T-cell (primary cell): ENCODE results near the gene TMEM229A. TPM values are rescaled to one million over a fixed set of nuclear protein-coding genes. Genes with fewer than 3 reads are reported as not detected.
"Not testable (repeated sequence)": the region's sequence is repeated elsewhere in the genome, so short reads cannot be mapped to it uniquely, and the experiment has no call there.

Experiments
- ATAC-seq, 4 experiments: fragments of 200-7000 bp in 3 of 4; fragments of 150-1000 bp in 1 of 4; cut with Tn5 transposase; replicated peaks in 1 of 4; 1 replicate in 3 of 4; 2 replicates in 1 of 4; pipeline ENCODE4 v1.10.0; 2021; ENCODE audit warnings: moderate library complexity in 3 of 4, mild to moderate bottlenecking in 2 of 4, moderate number of reproducible peaks in 1 of 4
- CTCF ChIA-PET, 2 donors: fragments of 300-600 bp; sonication (Branson Sonifier 250); formaldehyde crosslinking; loops; one replicate each; lab custom pipeline; 2022; ENCODE audit warnings: antibody characterized with exemption in 2 of 2; lab: Charles Lee
- POLR2A ChIA-PET, 2 donors: fragments of 300-600 bp; sonication (Branson Sonifier 250); formaldehyde crosslinking; loops; one replicate each; lab custom pipeline; 2022; ENCODE audit warnings: antibody characterized with exemption in 2 of 2; lab: Charles Lee
- DNase-seq, 35 experiments: peaks; one replicate each; pipeline versions ENCODE4 v3.0.0 to v3.0.0-alpha.2; 2013 to 2023
- H3K27ac ChIP-seq: one replicate; pipeline ENCODE4 v1.5.1; 2013; ENCODE audit warnings: low read length
- H3K27me3 ChIP-seq, 2 experiments: replicated peaks in 1 of 2; 1 replicate in 1 of 2; 2 replicates in 1 of 2; pipeline versions ENCODE4 v1.6.1 to v1.7.0; 2013; ENCODE audit warnings: low read length in 1 of 2, mixed read lengths in 1 of 2; ENCODE audit not compliant: control insufficient read depth in 2 of 2, insufficient read depth in 2 of 2; ENCODE audit errors: extremely low read depth in 1 of 2
- H3K36me3 ChIP-seq, 2 donors: 1 replicate in 1 of 2; 2 replicates in 1 of 2; pipeline versions ENCODE4 v1.6.1 to v1.7.0; 2013; ENCODE audit warnings: low read length in 1 of 2; ENCODE audit not compliant: control insufficient read depth in 2 of 2, insufficient read depth in 1 of 2; ENCODE audit errors: extremely low read depth in 1 of 2
- H3K4me1 ChIP-seq, 2 experiments: 1 replicate in 1 of 2; 2 replicates in 1 of 2; pipeline versions ENCODE4 v1.6.1 to v1.7.0; 2013; ENCODE audit warnings: low read length in 2 of 2, mixed read lengths in 1 of 2; ENCODE audit not compliant: insufficient read depth in 2 of 2, control insufficient read depth in 1 of 2; ENCODE audit errors: extremely low read depth in 1 of 2
- H3K4me3 ChIP-seq, 2 donors: 1 replicate in 1 of 2; 2 replicates in 1 of 2; pipeline versions ENCODE4 v1.5.1 to v1.7.0; 2013; ENCODE audit warnings: mild to moderate bottlenecking in 2 of 2, low read length in 1 of 2, moderate library complexity in 1 of 2; ENCODE audit not compliant: control insufficient read depth in 1 of 2; ENCODE audit errors: extremely low read depth in 1 of 2
- H3K9me3 ChIP-seq: 2 replicates; pipeline ENCODE4 v1.7.0; 2013
- H3K27ac Mint-ChIP-seq, 2 donors: one replicate each; pipeline ENCODE4 v1.8.0; 2020 to 2021; ENCODE audit warnings: mild to moderate bottlenecking in 2 of 2, mixed read lengths in 2 of 2
- H3K27me3 Mint-ChIP-seq, 2 donors: one replicate each; pipeline ENCODE4 v1.8.0; 2021 to 2022; ENCODE audit warnings: mixed read lengths in 2 of 2
- H3K36me3 Mint-ChIP-seq: one replicate; pipeline ENCODE4 v1.8.0; 2021; ENCODE audit warnings: mixed read lengths
- H3K4me1 Mint-ChIP-seq, 3 donors: one replicate each; pipeline ENCODE4 v1.8.0; 2020 to 2022; ENCODE audit warnings: mixed read lengths in 3 of 3, mild to moderate bottlenecking in 1 of 3
- H3K4me3 Mint-ChIP-seq, 3 donors: one replicate each; pipeline ENCODE4 v1.8.0; 2020 to 2022; ENCODE audit warnings: mild to moderate bottlenecking in 3 of 3, mixed read lengths in 3 of 3, moderate library complexity in 3 of 3
- H3K9me3 Mint-ChIP-seq, 3 donors: one replicate each; pipeline ENCODE4 v1.8.0; 2020 to 2022; ENCODE audit warnings: mixed read lengths in 3 of 3
- WGBS: methylation state at CpG from one replicate; pipeline ENCODE4 v1.1.5; 2013; ENCODE audit warnings: missing lambda C conversion rate; ENCODE audit not compliant: insufficient coverage; 5-methylcytosine and 5-hydroxymethylcytosine counted together
- total RNA-seq, 35 experiments: library from RNA in 6 of 35; stranded (reverse) in 6 of 35; fragments of 120-200 nt in 1 of 35; gene quantifications; one replicate each; pipeline versions ENCODE4 v1.2.1 to v1.2.4 and lab custom pipeline; 2013 to 2026

TMEM229A gene
- total RNA-seq (not detected), total RNA-seq (lab: John Stamatoyannopoulos, UW) (0 to 0.08 (median 0) reads per million in 29 experiments)
- total RNA-seq (2013): not detected

DNA sequence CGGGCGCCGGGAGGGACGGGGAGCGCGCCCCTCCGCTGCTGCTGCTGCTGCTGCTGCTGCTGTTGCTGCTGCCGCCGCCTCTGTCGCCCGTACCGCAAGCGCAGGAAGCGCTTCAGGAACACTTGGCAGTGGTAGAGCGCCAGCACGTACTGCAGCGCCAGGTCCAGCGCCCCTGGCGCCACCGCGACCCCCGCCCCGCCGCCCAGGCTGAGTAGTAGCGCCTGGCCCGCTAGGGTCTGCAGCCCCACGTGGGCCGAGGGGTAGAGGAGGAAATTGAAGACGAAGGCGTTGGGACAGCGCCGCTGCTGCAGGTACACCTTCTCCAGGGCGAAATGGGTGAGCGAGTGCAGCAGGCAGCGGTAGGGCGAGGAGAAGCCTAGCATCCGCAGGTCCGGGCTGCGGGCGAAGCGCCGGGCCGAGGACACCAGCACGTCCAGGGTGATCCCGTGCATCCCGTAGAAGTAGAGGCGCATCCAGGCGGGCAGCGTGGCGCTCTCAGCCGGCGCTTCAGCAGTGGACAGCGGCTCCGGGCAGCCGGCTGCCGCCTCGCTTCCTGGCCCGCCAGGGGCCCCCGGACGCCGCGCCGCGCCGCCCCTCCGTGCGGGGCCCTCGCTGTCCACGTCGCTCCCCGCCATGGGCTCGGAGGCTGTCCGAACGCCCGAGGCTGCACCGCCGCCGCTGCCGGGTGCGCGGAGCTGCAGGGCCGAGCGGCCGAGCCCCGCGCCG lies at the start of gene TMEM229A:
TMEM229A (minus strand) TSS at position 699 of the 726 bp plus-strand sequence; CDS start at position 635, 64 bp downstream.
- Mint-ChIP-seq H3K9me3 (peaks cover 0 to 2% (median 0%) of the 10 kb centered on the region in 3 donors), H3K27ac (no peak within 1 kb of the TSS), H3K27me3 (peaks cover 44 to 51% of the 10 kb centered on the region in 2 donors), H3K4me1 (peaks cover 6 to 14% (median 13%) of the 10 kb centered on the region in 3 donors), H3K36me3 (no peaks in the 10 kb centered on the region), H3K4me3 (peak within 1 kb of the TSS; percentile 35 to 64 (median 49))
- ChIA-PET POLR2A (no interaction called here), CTCF (no interaction called here)
- Histone ChIP-seq H3K9me3 (no peaks in the 10 kb centered on the region), H3K36me3 (no peaks in the 10 kb centered on the region), H3K4me3 (no peak within 1 kb of the TSS), H3K4me1 (peaks cover 0 to 6% of the 10 kb centered on the region in 2 experiments), H3K27ac (no peak within 1 kb of the TSS), H3K27me3 (peaks cover 14 to 21% of the 10 kb centered on the region in 2 experiments)
- DNase-seq (no peak), ATAC-seq (peak in 2 of 4 experiments; percentile 15 to 30)
- 4% methylated on average over 87 of the region's 87 CpGs for WGBS

- H3K4me3 ChIP-seq, H3K4me1 ChIP-seq, H3K9me3 Mint-ChIP-seq, H3K4me3 Mint-ChIP-seq, H3K36me3 Mint-ChIP-seq, H3K27ac Mint-ChIP-seq, H3K27ac ChIP-seq, DNase-seq, H3K9me3 ChIP-seq, POLR2A ChIA-PET, H3K36me3 ChIP-seq, H3K4me1 Mint-ChIP-seq, ATAC-seq, H3K27me3 Mint-ChIP-seq, CTCF ChIA-PET, H3K27me3 ChIP-seq: not testable (repeated sequence)
- 94% methylated on average over 6 of the region's 8 CpGs for WGBS
These were observed 49.4 kb upstream of the TMEM229A start for GRCh38 chr7:124082234-124082633.

- no peaks in the 10 kb centered on the region for H3K36me3 ChIP-seq
- H3K9me3 ChIP-seq: no peaks in the 10 kb centered on the region
- ChIA-PET POLR2A (no interaction called here), CTCF (no interaction called here)
- Mint-ChIP-seq H3K9me3 (no peaks in the 10 kb centered on the region), H3K27me3 (no peaks in the 10 kb centered on the region), H3K36me3 (no peaks in the 10 kb centered on the region), H3K4me3 (no peak overlapping the region), H3K27ac (no peak overlapping the region), H3K4me1 (no peaks in the 10 kb centered on the region)
- H3K27me3 ChIP-seq: no peaks in the 10 kb centered on the region
- no CpG with 5 or more reads among the region's 3 CpGs for WGBS
- ATAC-seq (no peak), DNase-seq (no peak)
- H3K27ac ChIP-seq: no peak overlapping the region
- no peak overlapping the region for H3K4me3 ChIP-seq
- no peaks in the 10 kb centered on the region for H3K4me1 ChIP-seq
These were observed 44.7 kb upstream of the TMEM229A start for GRCh38 chr7:124077546-124077945.

- Mint-ChIP-seq H3K9me3 (no peaks in the 10 kb centered on the region), H3K27me3 (no peaks in the 10 kb centered on the region), H3K27ac (no peak overlapping the region), H3K4me3 (no peak overlapping the region), H3K4me1 (no peaks in the 10 kb centered on the region), H3K36me3 (no peaks in the 10 kb centered on the region)
- Histone ChIP-seq H3K4me1 (no peaks in the 10 kb centered on the region), H3K27ac (no peak overlapping the region), H3K4me3 (no peak overlapping the region), H3K27me3 (no peaks in the 10 kb centered on the region), H3K36me3 (no peaks in the 10 kb centered on the region), H3K9me3 (no peaks in the 10 kb centered on the region)
- ChIA-PET POLR2A (no interaction called here), CTCF (no interaction called here)
- DNase-seq: no peak
- ATAC-seq: no peak
These were observed 44.0 kb upstream of the TMEM229A start for GRCh38 chr7:124076841-124077240.

DNA sequence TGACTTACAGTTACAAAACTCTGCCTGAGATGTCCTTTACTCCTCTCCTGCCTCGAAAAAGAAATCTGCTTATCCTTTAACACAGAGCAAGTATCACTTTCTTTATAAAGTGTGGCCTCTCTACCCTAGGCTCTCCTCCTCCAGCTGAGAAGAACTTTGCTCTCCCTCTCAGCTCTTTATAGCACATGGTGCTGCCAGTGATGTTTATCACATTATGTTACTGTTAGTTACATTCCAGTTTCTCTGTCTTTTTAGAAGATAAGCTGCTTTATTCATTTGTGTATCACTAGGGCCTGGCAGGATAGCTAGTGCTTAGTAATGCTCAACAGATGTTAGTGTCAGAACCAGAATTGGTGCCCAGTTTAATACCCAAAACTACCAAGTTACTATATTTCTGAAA lies 41.1 kb upstream of the TMEM229A start:
- CTCF ChIA-PET: no interaction called here
- ATAC-seq: no peak
- H3K27me3 Mint-ChIP-seq: no peaks in the 10 kb centered on the region

DNA sequence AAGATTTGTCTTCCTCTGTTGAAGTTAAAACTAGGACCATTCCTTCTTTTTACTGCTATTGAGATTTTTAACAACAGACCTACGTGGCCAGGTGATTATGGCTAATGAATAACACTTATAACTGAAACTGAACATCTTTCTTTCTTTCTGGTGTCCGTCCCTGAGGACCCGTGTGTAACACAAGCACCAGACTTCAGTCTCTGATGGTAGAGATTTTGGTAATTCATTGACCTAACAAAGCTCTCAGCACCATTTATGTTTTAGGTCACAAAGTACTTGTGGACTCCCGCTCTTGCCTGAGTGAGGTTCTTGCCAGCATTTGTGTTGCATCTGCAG lies 40.4 kb upstream of the TMEM229A start:
- DNase-seq: no peak
- Mint-ChIP-seq H3K36me3 (no peaks in the 10 kb centered on the region), H3K9me3 (peaks cover 0 to under 1% (median 0%) of the 10 kb centered on the region in 3 donors), H3K4me3 (no peak overlapping the region), H3K4me1 (no peaks in the 10 kb centered on the region), H3K27ac (no peak overlapping the region), H3K27me3 (no peaks in the 10 kb centered on the region)
- Histone ChIP-seq H3K4me1 (no peaks in the 10 kb centered on the region), H3K27ac (no peak overlapping the region), H3K4me3 (no peak overlapping the region), H3K27me3 (no peaks in the 10 kb centered on the region), H3K36me3 (no peaks in the 10 kb centered on the region), H3K9me3 (no peaks in the 10 kb centered on the region)
- ATAC-seq: no peak
- WGBS: 0% methylated on average over 1 of the region's 4 CpGs
- ChIA-PET POLR2A (no interaction called here), CTCF (no interaction called here)

More for the DNA sequence above, 41.1 kb upstream of the TMEM229A start:
- H3K4me3 Mint-ChIP-seq: no peak overlapping the region
- no peak overlapping the region for H3K27ac ChIP-seq
- no peak overlapping the region for H3K4me3 ChIP-seq
- H3K36me3 Mint-ChIP-seq: no peaks in the 10 kb centered on the region
- no peaks in the 10 kb centered on the region for H3K4me1 ChIP-seq
- H3K36me3 ChIP-seq: no peaks in the 10 kb centered on the region
- H3K9me3 Mint-ChIP-seq: no peaks in the 10 kb centered on the region
- no peak overlapping the region for H3K27ac Mint-ChIP-seq
- WGBS: 40% methylated on average over 1 of the region's 1 CpG
- no peaks in the 10 kb centered on the region for H3K4me1 Mint-ChIP-seq
- no peak for DNase-seq
- H3K27me3 ChIP-seq: no peaks in the 10 kb centered on the region
- POLR2A ChIA-PET: no interaction called here
- no peaks in the 10 kb centered on the region for H3K9me3 ChIP-seq
